HFF-Myc (cell line): Measurements from ENCODE around the gene TTF2.
A peak's percentile ranks its signal among the peaks of the same experiment; 100 is the strongest.

Source experiments
- DNase-seq: peaks from one replicate; pipeline ENCODE4 v3.0.0-alpha.2; 2011; ENCODE audit warnings: low read depth; ENCODE audit errors: extremely low read depth
- H3K4me3 ChIP-seq: replicated peaks from 2 replicates; pipeline ENCODE4 v1.5.1; 2011; ENCODE audit warnings: low read depth, mild to moderate bottlenecking, control low read depth, low read length
- CTCF ChIP-seq: IDR thresholded peaks from 2 replicates; pipeline ENCODE4 v1.5.1; 2012; ENCODE audit warnings: mild to moderate bottlenecking, low read depth, low read length, control low read depth; ENCODE audit errors: missing control alignments

Gene TTF2

DNA sequence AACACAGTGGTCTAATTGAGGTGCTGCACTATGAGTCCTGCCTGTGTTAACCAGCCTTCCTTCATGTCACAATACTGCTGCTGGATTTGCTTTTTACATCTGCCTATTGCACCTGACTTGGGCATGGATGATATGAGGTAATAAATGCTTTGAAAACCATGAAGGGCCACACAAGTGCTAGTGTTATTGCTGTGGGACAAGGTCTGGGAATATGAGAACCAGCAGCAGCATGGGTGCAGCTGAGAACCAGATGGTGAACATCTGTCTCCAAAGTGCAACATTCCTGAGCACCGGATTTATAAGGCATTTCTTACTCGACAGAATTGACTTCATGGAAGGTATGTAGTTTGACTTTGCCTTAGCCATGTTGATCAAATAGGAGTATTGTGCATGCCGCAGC lies 44.9 kb downstream of the TTF2 start:
- DNase-seq, result peak; percentile 78
- TF ChIP-seq CTCF, result no peak
- H3K4me3 ChIP-seq, result no peak overlapping the region

DNA sequence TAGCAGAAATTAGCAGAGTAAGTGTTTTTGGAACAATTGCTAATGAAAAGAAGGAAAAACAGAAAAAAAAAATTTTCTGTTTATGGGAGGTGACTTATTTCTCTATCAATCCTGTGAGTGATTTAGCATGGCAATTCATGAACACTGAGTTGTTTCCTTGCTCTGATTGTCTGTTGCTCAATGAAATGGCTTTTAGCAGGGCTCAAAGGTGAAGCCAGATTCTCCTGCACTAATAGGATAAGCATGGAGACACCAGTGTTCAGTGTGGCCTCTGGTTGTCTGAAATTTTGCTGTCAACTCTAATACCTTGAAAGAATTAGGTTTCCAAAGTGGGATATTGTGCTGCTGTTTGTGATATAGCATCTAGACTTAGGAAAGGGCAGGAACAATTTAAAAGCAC lies 45.6 kb downstream of the TTF2 start:
- no peak for TF ChIP-seq CTCF
- no peak for DNase-seq
- H3K4me3 ChIP-seq, result no peak overlapping the region

- H3K4me3 ChIP-seq, result no peak overlapping the region
- TF ChIP-seq CTCF, result no peak
- DNase-seq, result no peak
Observed at GRCh38 chr1:117106478-117106877, 46.4 kb downstream of the TTF2 start.

- TF ChIP-seq CTCF, result no peak
- no peak for DNase-seq
- no peak overlapping the region for H3K4me3 ChIP-seq
Observed at GRCh38 chr1:117107364-117107763, 47.2 kb downstream of the TTF2 start.

DNA sequence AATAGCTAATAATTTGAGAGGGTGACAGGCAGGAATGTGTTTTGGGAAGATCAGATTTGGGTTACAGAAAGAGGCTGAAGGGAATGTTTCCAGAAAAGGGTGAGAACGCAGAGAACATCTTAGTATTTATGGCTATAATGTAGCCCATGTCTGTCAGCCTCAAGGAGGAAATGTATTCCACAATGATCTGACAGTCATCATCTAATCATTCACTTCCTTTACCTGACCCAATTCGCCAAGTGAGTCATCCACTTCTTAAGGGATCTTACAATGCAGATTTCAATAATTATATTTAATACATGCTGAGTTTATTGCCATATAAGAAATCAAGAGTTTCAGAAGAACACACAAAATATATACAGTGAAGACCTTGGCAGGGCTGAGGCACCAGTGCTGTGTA lies 50.6 kb downstream of the TTF2 start:
- no peak for TF ChIP-seq CTCF

DNA sequence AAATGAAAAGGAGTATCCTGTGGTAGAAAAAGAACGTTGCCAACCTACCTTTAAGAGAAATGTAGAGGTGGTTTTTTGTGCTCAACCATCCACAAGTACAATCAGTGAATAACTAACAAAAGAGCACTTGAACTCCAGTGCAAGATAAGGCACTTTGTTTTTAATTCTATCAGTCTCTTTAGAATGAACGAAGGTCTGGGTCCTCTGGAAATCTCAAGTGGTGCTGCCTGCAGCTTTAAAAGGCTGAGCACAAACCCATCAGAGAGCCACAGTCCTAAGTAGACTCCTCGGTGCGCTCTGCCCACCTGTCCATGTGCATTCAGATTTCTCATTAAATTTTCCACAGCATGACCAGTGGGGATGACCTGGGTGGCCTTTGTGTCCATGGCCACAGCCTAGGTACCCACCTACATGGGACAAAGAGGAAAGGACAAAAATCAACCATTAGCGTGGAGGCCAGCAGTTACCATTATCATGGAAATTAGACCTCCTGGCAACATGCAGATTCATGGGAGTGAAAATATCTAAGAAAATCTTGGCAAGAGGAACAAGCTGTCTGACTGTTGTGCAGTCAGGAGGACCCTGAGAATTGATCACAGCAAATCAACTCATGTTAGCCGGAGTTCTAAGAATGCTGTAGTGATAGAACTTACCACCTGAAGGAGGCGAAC lies 52.1 kb downstream of the TTF2 start:
- DNase-seq, result no peak
- no peak for TF ChIP-seq CTCF
- H3K4me3 ChIP-seq, result no peak overlapping the region

More for the DNA sequence above, 50.6 kb downstream of the TTF2 start:
- H3K4me3 ChIP-seq, result no peak overlapping the region
- DNase-seq, result no peak

- no peak for DNase-seq
- no peak for TF ChIP-seq CTCF
- H3K4me3 ChIP-seq, result no peak overlapping the region
Observed at GRCh38 chr1:117113199-117113598, 53.1 kb downstream of the TTF2 start.
